ENCODE measurements around the gene PCSK6.
"Not testable (repeated sequence)": the region's sequence is repeated elsewhere in the genome, so short reads cannot be mapped to it uniquely, and the experiment has no call there.

PCSK6 gene

GRCh38 chr15:101482526-101483371 is 6.8 kb downstream of the PCSK6 start:
- no peak for DNase-seq (ENCODE audit: low read depth)

GRCh38 chr15:101481917-101482525 is 7.5 kb downstream of the PCSK6 start:
- DNase-seq (ENCODE audit: low read depth): no peak

GRCh38 chr15:101481381-101481705 is 8.2 kb downstream of the PCSK6 start:
- DNase-seq (ENCODE audit: low read depth): no peak

GRCh38 chr15:101480613-101481380 is 8.7 kb downstream of the PCSK6 start:
- DNase-seq (ENCODE audit: low read depth): no peak

GRCh38 chr15:101479851-101480612 is 9.5 kb downstream of the PCSK6 start:
- no peak for DNase-seq (ENCODE audit: low read depth)

- DNase-seq (ENCODE audit: low read depth): no peak
These were observed 10.1 kb downstream of the PCSK6 start for GRCh38 chr15:101479342-101479845.

GRCh38 chr15:101478701-101479341 is 10.7 kb downstream of the PCSK6 start:
- no peak for DNase-seq (ENCODE audit: low read depth)

- DNase-seq (ENCODE audit: low read depth): no peak
These were observed 11.6 kb downstream of the PCSK6 start for GRCh38 chr15:101477851-101478362.

- no peak for DNase-seq (ENCODE audit: low read depth)
These were observed 12.8 kb downstream of the PCSK6 start for GRCh38 chr15:101476756-101477155.

- no peak for DNase-seq (ENCODE audit: low read depth)
These were observed 14.5 kb downstream of the PCSK6 start for GRCh38 chr15:101474983-101475382.

GRCh38 chr15:101474233-101474632 is 15.3 kb downstream of the PCSK6 start:
- DNase-seq (ENCODE audit: low read depth): no peak

- DNase-seq (ENCODE audit: low read depth): no peak
These were observed 17.5 kb downstream of the PCSK6 start for GRCh38 chr15:101472033-101472432.

- no peak for DNase-seq (ENCODE audit: low read depth)
These were observed 18.8 kb downstream of the PCSK6 start for GRCh38 chr15:101470548-101471239.

GRCh38 chr15:101469520-101470288 is 19.8 kb downstream of the PCSK6 start:
- no peak for DNase-seq (ENCODE audit: low read depth)

GRCh38 chr15:101466188-101466587 is 23.3 kb downstream of the PCSK6 start:
- DNase-seq (ENCODE audit: low read depth): no peak

GRCh38 chr15:101464999-101465669 is 24.4 kb downstream of the PCSK6 start:
- DNase-seq (ENCODE audit: low read depth): no peak

GRCh38 chr15:101464256-101464998 is 25.1 kb downstream of the PCSK6 start:
- DNase-seq (ENCODE audit: low read depth): no peak

GRCh38 chr15:101463696-101464095 is 25.8 kb downstream of the PCSK6 start:
- not testable (repeated sequence) for DNase-seq (ENCODE audit: low read depth)

GRCh38 chr15:101463270-101463669 is 26.2 kb downstream of the PCSK6 start:
- DNase-seq (ENCODE audit: low read depth): no peak

Data from stimulated activated CD8-positive, alpha-beta memory T cell treated with anti-CD3 and anti-CD28 coated beads, Interleukin-15, amount 100 ng/mL, for 1 hour (primary cell).